ENCODE results near the gene C10orf90.

The C10orf90 gene

DNA sequence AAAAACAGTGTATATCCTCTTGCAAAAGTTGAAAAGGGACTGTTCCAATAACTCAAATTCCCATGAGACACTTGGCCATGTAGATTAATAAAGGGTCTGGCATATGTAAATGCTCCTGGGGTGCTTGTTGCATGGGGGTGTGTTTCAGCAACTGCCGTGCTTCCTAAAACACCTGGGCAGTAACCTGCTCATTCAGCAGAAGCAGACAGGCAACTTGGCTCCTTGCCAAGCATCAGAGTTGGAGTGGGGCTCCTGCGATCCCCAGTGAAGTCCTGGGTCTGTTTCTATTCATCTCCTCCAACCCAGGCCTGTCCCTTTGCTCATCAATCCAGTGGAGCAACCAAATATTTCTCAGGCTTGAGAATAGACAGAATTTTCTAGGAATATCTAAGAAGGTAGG, 240.0 kb downstream of the C10orf90 start:
- H3K4me1 ChIP-seq (ENCODE audit: control insufficient read depth in 1 of 2, insufficient read depth in 1 of 2, low read depth in 1 of 2, low read length in 1 of 2) = no peaks in the 10 kb centered on the region
- H3K36me3 ChIP-seq = no peaks in the 10 kb centered on the region
- no peak overlapping the region for H3K27ac ChIP-seq
- H3K4me3 ChIP-seq (ENCODE audit: low read depth in 1 of 2, low read length in 1 of 2) = no peak overlapping the region
- H3K27me3 ChIP-seq = no peaks in the 10 kb centered on the region
- TF ChIP-seq, protein P1, sequence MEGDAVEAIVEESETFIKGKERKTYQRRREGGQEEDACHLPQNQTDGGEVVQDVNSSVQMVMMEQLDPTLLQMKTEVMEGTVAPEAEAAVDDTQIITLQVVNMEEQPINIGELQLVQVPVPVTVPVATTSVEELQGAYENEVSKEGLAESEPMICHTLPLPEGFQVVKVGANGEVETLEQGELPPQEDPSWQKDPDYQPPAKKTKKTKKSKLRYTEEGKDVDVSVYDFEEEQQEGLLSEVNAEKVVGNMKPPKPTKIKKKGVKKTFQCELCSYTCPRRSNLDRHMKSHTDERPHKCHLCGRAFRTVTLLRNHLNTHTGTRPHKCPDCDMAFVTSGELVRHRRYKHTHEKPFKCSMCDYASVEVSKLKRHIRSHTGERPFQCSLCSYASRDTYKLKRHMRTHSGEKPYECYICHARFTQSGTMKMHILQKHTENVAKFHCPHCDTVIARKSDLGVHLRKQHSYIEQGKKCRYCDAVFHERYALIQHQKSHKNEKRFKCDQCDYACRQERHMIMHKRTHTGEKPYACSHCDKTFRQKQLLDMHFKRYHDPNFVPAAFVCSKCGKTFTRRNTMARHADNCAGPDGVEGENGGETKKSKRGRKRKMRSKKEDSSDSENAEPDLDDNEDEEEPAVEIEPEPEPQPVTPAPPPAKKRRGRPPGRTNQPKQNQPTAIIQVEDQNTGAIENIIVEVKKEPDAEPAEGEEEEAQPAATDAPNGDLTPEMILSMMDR (IDR thresholded peaks at IDR 0.05) = no peak
- no peaks in the 10 kb centered on the region for H3K9me3 ChIP-seq

- Histone ChIP-seq H3K36me3 (no peaks in the 10 kb centered on the region), H3K4me3 (ENCODE audit: low read depth in 1 of 2, low read length in 1 of 2) (no peak overlapping the region), H3K27me3 (no peaks in the 10 kb centered on the region), H3K9me3 (no peaks in the 10 kb centered on the region), H3K27ac (no peak overlapping the region), H3K4me1 (ENCODE audit: control insufficient read depth in 1 of 2, insufficient read depth in 1 of 2, low read depth in 1 of 2, low read length in 1 of 2) (no peaks in the 10 kb centered on the region)
- TF ChIP-seq, protein P1 (IDR thresholded peaks at IDR 0.05) = no peak
These were observed 241.2 kb downstream of the C10orf90 start for GRCh38 chr10:126429275-126429674.

- no peak overlapping the region for H3K4me3 ChIP-seq (ENCODE audit: low read depth in 1 of 2, low read length in 1 of 2)
- H3K27me3 ChIP-seq = peaks cover 5% of the 10 kb centered on the region
- TF ChIP-seq, protein P1 (IDR thresholded peaks at IDR 0.05) = no peak
- H3K9me3 ChIP-seq = no peaks in the 10 kb centered on the region
- no peak overlapping the region for H3K27ac ChIP-seq
- no peaks in the 10 kb centered on the region for H3K36me3 ChIP-seq
- no peaks in the 10 kb centered on the region for H3K4me1 ChIP-seq (ENCODE audit: control insufficient read depth in 1 of 2, insufficient read depth in 1 of 2, low read depth in 1 of 2, low read length in 1 of 2)
These were observed 244.9 kb downstream of the C10orf90 start for GRCh38 chr10:126425489-126426065.

DNA sequence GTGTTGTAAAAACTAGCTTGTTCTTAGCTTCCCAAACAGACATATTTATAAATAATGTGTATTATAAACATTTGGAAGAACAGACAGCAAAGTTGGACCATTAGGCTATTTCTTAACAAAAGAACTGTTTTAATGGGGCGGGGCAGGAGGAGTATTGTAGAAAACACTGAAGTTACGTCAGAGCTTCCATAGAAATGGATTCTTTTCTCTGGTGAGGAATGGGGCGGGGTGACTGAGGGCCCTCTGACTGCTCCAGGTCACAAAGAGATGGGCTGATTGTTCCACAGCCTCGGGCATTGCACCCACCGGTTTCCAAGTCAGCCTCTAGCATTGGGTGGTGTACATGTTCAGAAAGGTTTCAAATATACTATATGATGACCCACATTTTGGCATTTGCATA, 245.5 kb downstream of the C10orf90 start:
- TF ChIP-seq, protein P1 (IDR thresholded peaks at IDR 0.05) = no peak
- Histone ChIP-seq H3K27me3 (peaks cover 5% of the 10 kb centered on the region), H3K4me3 (ENCODE audit: low read depth in 1 of 2, low read length in 1 of 2) (no peak overlapping the region), H3K27ac (no peak overlapping the region), H3K4me1 (ENCODE audit: control insufficient read depth in 1 of 2, insufficient read depth in 1 of 2, low read depth in 1 of 2, low read length in 1 of 2) (no peaks in the 10 kb centered on the region), H3K36me3 (no peaks in the 10 kb centered on the region), H3K9me3 (no peaks in the 10 kb centered on the region)

- Histone ChIP-seq H3K4me3 (ENCODE audit: low read depth in 1 of 2, low read length in 1 of 2) (no peak overlapping the region), H3K27ac (no peak overlapping the region)
- TF ChIP-seq, protein P1 (IDR thresholded peaks at IDR 0.05) = no peak
These were observed 246.6 kb downstream of the C10orf90 start for GRCh38 chr10:126423732-126424491.

More at GRCh38 chr10:126423732-126424491, 246.6 kb downstream of the C10orf90 start:
- H3K27me3 ChIP-seq = peaks cover 5% of the 10 kb centered on the region
- H3K9me3 ChIP-seq = no peaks in the 10 kb centered on the region
- H3K4me1 ChIP-seq (ENCODE audit: control insufficient read depth in 1 of 2, insufficient read depth in 1 of 2, low read depth in 1 of 2, low read length in 1 of 2) = no peaks in the 10 kb centered on the region
- H3K36me3 ChIP-seq = no peaks in the 10 kb centered on the region

All from neutrophil (primary cell).